K562 (cell line): ENCODE measurements around the gene RNF151. TPM values are rescaled to one million over a fixed set of nuclear protein-coding genes. Genes with fewer than 3 reads are reported as not detected.

Experiments
- CHAMP1 ChIP-seq: fragments of 450-650 bp; IDR thresholded peaks from 2 replicates; pipeline ENCODE4 v1.6.1; 2016; ENCODE audit warnings: mild to moderate bottlenecking
- CREB5 ChIP-seq: fragments of 250-450 bp; sonication (Bioruptor Pico); IDR thresholded peaks from 2 replicates; pipeline ENCODE4 v1.5.0; 2020; ENCODE audit warnings: mild to moderate bottlenecking
- FIP1L1 ChIP-seq: fragments of 200-400 bp; formaldehyde crosslinking; IDR thresholded peaks from 2 replicates; pipeline ENCODE4 v1.6.1; 2018; ENCODE audit warnings: mild to moderate bottlenecking, low read depth, low read length; ENCODE audit not compliant: poor library complexity, severe bottlenecking
- GATAD2A ChIP-seq: fragments of 450-650 bp; IDR thresholded peaks from 2 replicates; pipeline ENCODE4 v1.6.1; 2017
- HLTF ChIP-seq: fragments of 450-650 bp; IDR thresholded peaks from 2 replicates; pipeline ENCODE4 v1.6.1; 2016
- KLF10 ChIP-seq: fragments of 250-450 bp; sonication (Bioruptor Pico); IDR thresholded peaks from 2 replicates; pipeline ENCODE4 v1.6.1; 2021; ENCODE audit warnings: matching md5 sums
- NCOA1 ChIP-seq: fragments of 450-650 bp; IDR thresholded peaks from 2 replicates; pipeline ENCODE4 v1.6.1; 2016; ENCODE audit warnings: low read depth
- NEUROD1 ChIP-seq: fragments of 150-350 bp; IDR thresholded peaks from 2 replicates; pipeline ENCODE4 v1.6.1; 2014; ENCODE audit warnings: borderline replicate concordance, low read length, low read depth; ENCODE audit not compliant: partially characterized antibody
- NR2F6 ChIP-seq: fragments of 450-650 bp; formaldehyde crosslinking; IDR thresholded peaks from 2 replicates; pipeline ENCODE4 v1.4.0; 2020; ENCODE audit warnings: mild to moderate bottlenecking
- OTX1 ChIP-seq: fragments of 450-650 bp; formaldehyde crosslinking; IDR thresholded peaks from 2 replicates; pipeline ENCODE4 v1.4.0; 2022; ENCODE audit warnings: mild to moderate bottlenecking
- PML ChIP-seq: IDR thresholded peaks from 2 replicates; pipeline ENCODE4 v1.6.1; 2012; ENCODE audit warnings: low read length, inconsistent platforms
- RBM34 ChIP-seq: fragments of 200-400 bp; formaldehyde crosslinking; IDR thresholded peaks from 2 replicates; pipeline ENCODE4 v1.6.1; 2018; ENCODE audit warnings: low read length, borderline replicate concordance; ENCODE audit not compliant: insufficient read depth
- RHOXF2B ChIP-seq: fragments of 250-450 bp; sonication (Bioruptor Pico); conservative IDR thresholded peaks from 2 replicates; pipeline ENCODE4 v1.5.1; 2021
- ZHX1 ChIP-seq: fragments of 150-350 bp; conservative IDR thresholded peaks from 2 replicates; pipeline ENCODE4 v1.6.1; 2014; ENCODE audit warnings: low read length
- ZNF668 ChIP-seq: fragments of 250-450 bp; sonication (Bioruptor Pico); IDR thresholded peaks from 2 replicates; pipeline ENCODE4 v1.8.0; 2022; ENCODE audit warnings: mild to moderate bottlenecking, inconsistent platforms
- polyA plus RNA-seq, 8 experiments: library from polyadenylated mRNA; depleted of rRNA in 4 of 8; stranded (reverse) in 5 of 8; unstranded in 3 of 8; fragments of >200 nt; fragmentation: Nextera tagmentation in 2 of 8; fragmentation: Illumina TruSeq in 1 of 8; extraction: Ambion mirVana in 2 of 8; extraction: Trizol in 1 of 8; gene quantifications; 2 replicates each; pipeline versions ENCODE4 v1.2.1 to v1.2.3, GENCODE V29; 2011 to 2014; ENCODE audit warnings: inconsistent platforms in 1 of 8, missing spikeins in 1 of 8
- total RNA-seq, 7 experiments: library from RNA; depleted of rRNA in 6 of 7; stranded (reverse); fragments of >200 nt in 6 of 7; fragmentation: Illumina TruSeq in 2 of 7; extraction: Trizol in 2 of 7; gene quantifications; 2 replicates each; pipeline versions ENCODE4 v1.2.1 to v1.2.3, GENCODE V29; 2011 to 2021; ENCODE audit warnings: low replicate concordance in 1 of 7
- TF ChIP-seq, protein P1 (sequence below): sonication (generic); formaldehyde crosslinking; IDR thresholded peaks from 2 replicates; pipeline ENCODE4 v1.4.0; 2020; ENCODE audit warnings: mild to moderate bottlenecking, missing genetic modification reagents
- TF ChIP-seq, protein P2 (sequence below): IDR thresholded peaks from 2 replicates; pipeline ENCODE4 v1.6.1; 2011; ENCODE audit warnings: borderline replicate concordance, low read depth, mild to moderate bottlenecking, moderate library complexity, low read length; ENCODE audit not compliant: insufficient read depth, poor library complexity, severe bottlenecking

The RNF151 gene
- total and polyA plus RNA-seq, 9 of the 15 experiments (the other 6 are each of a cell fraction or from before 2014, with no cell fraction given), result not detected

- TF ChIP-seq CREB5 (CRISPR knock-in tag), result no peak
- TF ChIP-seq CHAMP1, result no peak
- no peak for TF ChIP-seq FIP1L1
- no peak for TF ChIP-seq KLF10 (CRISPR knock-in tag)
- no peak for TF ChIP-seq RBM34
- TF ChIP-seq ZNF668 (CRISPR knock-in tag), result no peak; the same call in 1 of the 2 replicates
- TF ChIP-seq, protein P1, sequence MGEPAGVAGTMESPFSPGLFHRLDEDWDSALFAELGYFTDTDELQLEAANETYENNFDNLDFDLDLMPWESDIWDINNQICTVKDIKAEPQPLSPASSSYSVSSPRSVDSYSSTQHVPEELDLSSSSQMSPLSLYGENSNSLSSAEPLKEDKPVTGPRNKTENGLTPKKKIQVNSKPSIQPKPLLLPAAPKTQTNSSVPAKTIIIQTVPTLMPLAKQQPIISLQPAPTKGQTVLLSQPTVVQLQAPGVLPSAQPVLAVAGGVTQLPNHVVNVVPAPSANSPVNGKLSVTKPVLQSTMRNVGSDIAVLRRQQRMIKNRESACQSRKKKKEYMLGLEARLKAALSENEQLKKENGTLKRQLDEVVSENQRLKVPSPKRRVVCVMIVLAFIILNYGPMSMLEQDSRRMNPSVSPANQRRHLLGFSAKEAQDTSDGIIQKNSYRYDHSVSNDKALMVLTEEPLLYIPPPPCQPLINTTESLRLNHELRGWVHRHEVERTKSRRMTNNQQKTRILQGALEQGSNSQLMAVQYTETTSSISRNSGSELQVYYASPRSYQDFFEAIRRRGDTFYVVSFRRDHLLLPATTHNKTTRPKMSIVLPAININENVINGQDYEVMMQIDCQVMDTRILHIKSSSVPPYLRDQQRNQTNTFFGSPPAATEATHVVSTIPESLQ (CRISPR knock-in tag), result peak; percentile 93; the same call in 1 of the 2 replicates
- no peak for TF ChIP-seq RHOXF2B (CRISPR knock-in tag)
- TF ChIP-seq NR2F6 (CRISPR knock-in tag), result no peak
- no peak for TF ChIP-seq HLTF
- TF ChIP-seq OTX1, result no peak
- TF ChIP-seq, protein P2, sequence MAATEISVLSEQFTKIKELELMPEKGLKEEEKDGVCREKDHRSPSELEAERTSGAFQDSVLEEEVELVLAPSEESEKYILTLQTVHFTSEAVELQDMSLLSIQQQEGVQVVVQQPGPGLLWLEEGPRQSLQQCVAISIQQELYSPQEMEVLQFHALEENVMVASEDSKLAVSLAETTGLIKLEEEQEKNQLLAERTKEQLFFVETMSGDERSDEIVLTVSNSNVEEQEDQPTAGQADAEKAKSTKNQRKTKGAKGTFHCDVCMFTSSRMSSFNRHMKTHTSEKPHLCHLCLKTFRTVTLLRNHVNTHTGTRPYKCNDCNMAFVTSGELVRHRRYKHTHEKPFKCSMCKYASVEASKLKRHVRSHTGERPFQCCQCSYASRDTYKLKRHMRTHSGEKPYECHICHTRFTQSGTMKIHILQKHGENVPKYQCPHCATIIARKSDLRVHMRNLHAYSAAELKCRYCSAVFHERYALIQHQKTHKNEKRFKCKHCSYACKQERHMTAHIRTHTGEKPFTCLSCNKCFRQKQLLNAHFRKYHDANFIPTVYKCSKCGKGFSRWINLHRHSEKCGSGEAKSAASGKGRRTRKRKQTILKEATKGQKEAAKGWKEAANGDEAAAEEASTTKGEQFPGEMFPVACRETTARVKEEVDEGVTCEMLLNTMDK, result no peak
- no peak for TF ChIP-seq NCOA1
- 0 out of 2 replicates have a peak, but pooled peaks have one; percentile 18 for TF ChIP-seq GATAD2A
- peak; percentile 39 for TF ChIP-seq NEUROD1
- TF ChIP-seq ZHX1, result no peak
- TF ChIP-seq PML, result peak; percentile 78
Measured at GRCh38 chr16:2009791-2010510, 43.3 kb downstream of the RNF151 start, which contains the start of gene ZNF598 (continued).
